Neutrophil (primary cell): ENCODE data around the gene EVI2B.
"Not testable (repeated sequence)": the region's sequence is repeated elsewhere in the genome, so short reads cannot be mapped to it uniquely, and the experiment has no call there.

ENCODE experiments used
- H3K27ac ChIP-seq: fragments of 200-600 bp; sonication (generic); 2 replicates; pipeline ENCODE4 v1.5.1; 2016; ENCODE audit warnings: mild to moderate bottlenecking, moderate library complexity
- H3K27me3 ChIP-seq: fragments of 200-600 bp; sonication (generic); 2 replicates; pipeline ENCODE4 v1.6.0; 2016; ENCODE audit warnings: mild to moderate bottlenecking
- H3K36me3 ChIP-seq: fragments of 200-600 bp; sonication (generic); 2 replicates; pipeline ENCODE4 v1.5.1; 2017
- H3K4me1 ChIP-seq, 2 experiments: fragments of 200-600 bp in 1 of 2; sonication (generic) in 1 of 2; 1 replicate in 1 of 2; 2 replicates in 1 of 2; pipeline versions ENCODE4 v1.5.1 to v1.6.1; 2013 to 2016; ENCODE audit warnings: low read depth in 1 of 2, low read length in 1 of 2, mild to moderate bottlenecking in 1 of 2, moderate library complexity in 1 of 2; ENCODE audit not compliant: control insufficient read depth in 1 of 2, insufficient read depth in 1 of 2
- H3K4me3 ChIP-seq, 2 experiments: fragments of 200-600 bp in 1 of 2; sonication (generic) in 1 of 2; 1 replicate in 1 of 2; 2 replicates in 1 of 2; pipeline ENCODE4 v1.5.1; 2013 to 2016; ENCODE audit warnings: low read depth in 1 of 2, low read length in 1 of 2, mild to moderate bottlenecking in 1 of 2, moderate library complexity in 1 of 2
- H3K9me3 ChIP-seq: fragments of 200-600 bp; sonication (generic); 2 replicates; pipeline ENCODE4 v1.5.1; 2016
- TF ChIP-seq, protein P1 (sequence below): fragments of 200-600 bp; sonication (generic); IDR thresholded peaks from 2 replicates; pipeline ENCODE4 v1.5.1; 2016; ENCODE audit warnings: antibody characterized with exemption

EVI2B gene, protein sequence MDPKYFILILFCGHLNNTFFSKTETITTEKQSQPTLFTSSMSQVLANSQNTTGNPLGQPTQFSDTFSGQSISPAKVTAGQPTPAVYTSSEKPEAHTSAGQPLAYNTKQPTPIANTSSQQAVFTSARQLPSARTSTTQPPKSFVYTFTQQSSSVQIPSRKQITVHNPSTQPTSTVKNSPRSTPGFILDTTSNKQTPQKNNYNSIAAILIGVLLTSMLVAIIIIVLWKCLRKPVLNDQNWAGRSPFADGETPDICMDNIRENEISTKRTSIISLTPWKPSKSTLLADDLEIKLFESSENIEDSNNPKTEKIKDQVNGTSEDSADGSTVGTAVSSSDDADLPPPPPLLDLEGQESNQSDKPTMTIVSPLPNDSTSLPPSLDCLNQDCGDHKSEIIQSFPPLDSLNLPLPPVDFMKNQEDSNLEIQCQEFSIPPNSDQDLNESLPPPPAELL

GRCh38 chr17:31313982-31314781 lies at the start of gene EVI2B:
EVI2B (minus strand) TSS chr17:31314054; CDS start chr17:31305609, 8,445 bp downstream.
- Histone ChIP-seq H3K9me3 (no peaks in the 10 kb centered on the region), H3K27me3 (no peaks in the 10 kb centered on the region), H3K27ac (peak within 1 kb of the TSS; percentile 98), H3K4me3 (peak within 1 kb of the TSS; percentile 78 to 88), H3K36me3 (peaks cover 15% of the 10 kb centered on the region), H3K4me1 (peaks cover 45 to 76% of the 10 kb centered on the region in 2 experiments)
- TF ChIP-seq, protein P1, sequence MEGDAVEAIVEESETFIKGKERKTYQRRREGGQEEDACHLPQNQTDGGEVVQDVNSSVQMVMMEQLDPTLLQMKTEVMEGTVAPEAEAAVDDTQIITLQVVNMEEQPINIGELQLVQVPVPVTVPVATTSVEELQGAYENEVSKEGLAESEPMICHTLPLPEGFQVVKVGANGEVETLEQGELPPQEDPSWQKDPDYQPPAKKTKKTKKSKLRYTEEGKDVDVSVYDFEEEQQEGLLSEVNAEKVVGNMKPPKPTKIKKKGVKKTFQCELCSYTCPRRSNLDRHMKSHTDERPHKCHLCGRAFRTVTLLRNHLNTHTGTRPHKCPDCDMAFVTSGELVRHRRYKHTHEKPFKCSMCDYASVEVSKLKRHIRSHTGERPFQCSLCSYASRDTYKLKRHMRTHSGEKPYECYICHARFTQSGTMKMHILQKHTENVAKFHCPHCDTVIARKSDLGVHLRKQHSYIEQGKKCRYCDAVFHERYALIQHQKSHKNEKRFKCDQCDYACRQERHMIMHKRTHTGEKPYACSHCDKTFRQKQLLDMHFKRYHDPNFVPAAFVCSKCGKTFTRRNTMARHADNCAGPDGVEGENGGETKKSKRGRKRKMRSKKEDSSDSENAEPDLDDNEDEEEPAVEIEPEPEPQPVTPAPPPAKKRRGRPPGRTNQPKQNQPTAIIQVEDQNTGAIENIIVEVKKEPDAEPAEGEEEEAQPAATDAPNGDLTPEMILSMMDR, result no peak

- Histone ChIP-seq H3K36me3 (peaks cover 11% of the 10 kb centered on the region), H3K4me3 (no peak overlapping the region)
- TF ChIP-seq, protein P1, result no peak
These were observed 44.1 kb upstream of the EVI2B start for GRCh38 chr17:31357839-31358394.

DNA sequence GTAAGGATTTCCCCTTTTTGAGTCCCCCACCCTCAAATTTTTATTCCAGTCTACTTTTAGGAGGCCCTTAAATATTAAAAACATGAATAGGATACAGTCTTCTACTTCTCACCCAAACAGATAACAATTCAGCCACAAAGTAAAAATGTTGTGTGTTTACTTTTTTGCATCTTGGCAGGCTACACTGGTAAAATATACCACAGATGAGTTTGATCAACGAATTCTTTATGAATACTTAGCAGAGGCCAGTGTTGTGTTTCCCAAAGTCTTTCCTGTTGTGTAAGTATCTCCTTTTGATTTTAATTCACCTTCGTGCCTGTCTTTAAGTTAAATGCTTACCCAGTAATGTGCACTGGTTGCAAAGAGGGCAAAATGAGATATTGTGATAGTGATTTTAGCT lies 43.2 kb upstream of the EVI2B start:
- H3K4me1 ChIP-seq, result no peaks in the 10 kb centered on the region
- no peaks in the 10 kb centered on the region for H3K9me3 ChIP-seq
- H3K4me3 ChIP-seq, result no peak overlapping the region
- TF ChIP-seq, protein P1, result no peak
- no peak overlapping the region for H3K27ac ChIP-seq
- peaks cover 11% of the 10 kb centered on the region for H3K36me3 ChIP-seq
- H3K27me3 ChIP-seq, result no peaks in the 10 kb centered on the region

More at GRCh38 chr17:31357839-31358394, 44.1 kb upstream of the EVI2B start:
- no peaks in the 10 kb centered on the region for H3K4me1 ChIP-seq
- H3K9me3 ChIP-seq, result no peaks in the 10 kb centered on the region
- H3K27ac ChIP-seq, result no peak overlapping the region
- H3K27me3 ChIP-seq, result no peaks in the 10 kb centered on the region

GRCh38 chr17:31355935-31356334 lies 42.1 kb upstream of the EVI2B start:
- no peak overlapping the region for H3K27ac ChIP-seq
- H3K9me3 ChIP-seq, result no peaks in the 10 kb centered on the region
- peaks cover 11% of the 10 kb centered on the region for H3K36me3 ChIP-seq
- no peaks in the 10 kb centered on the region for H3K27me3 ChIP-seq
- TF ChIP-seq, protein P1, result no peak
- H3K4me3 ChIP-seq, result no peak overlapping the region
- H3K4me1 ChIP-seq, result no peaks in the 10 kb centered on the region

- H3K27me3 ChIP-seq, result no peaks in the 10 kb centered on the region
- H3K27ac ChIP-seq, result no peak overlapping the region
- peaks cover 7% of the 10 kb centered on the region for H3K36me3 ChIP-seq
- TF ChIP-seq, protein P1, result no peak
- no peaks in the 10 kb centered on the region for H3K9me3 ChIP-seq
- no peak overlapping the region for H3K4me3 ChIP-seq
- H3K4me1 ChIP-seq, result no peaks in the 10 kb centered on the region
These were observed 35.6 kb upstream of the EVI2B start for GRCh38 chr17:31349454-31349853.

GRCh38 chr17:31345191-31345747 lies 31.4 kb upstream of the EVI2B start:
- H3K36me3 ChIP-seq, H3K27ac ChIP-seq, H3K4me3 ChIP-seq, H3K27me3 ChIP-seq, H3K9me3 ChIP-seq, H3K4me1 ChIP-seq: not testable (repeated sequence)
